K562 (cell line): Measurements from ENCODE around the gene PCNX3. TPM values are rescaled to one million over a fixed set of nuclear protein-coding genes. Genes with fewer than 3 reads are reported as not detected.

Source experiments
- ATAC-seq: fragments of 200-7000 bp; cut with Tn5 transposase; 3 replicates; pipeline ENCODE4 v1.9.1; 2020; ENCODE audit warnings: moderate library complexity
- BruUV-seq: library from RNA; stranded (reverse); fragments of 400-500 nt; replicated peaks from 2 replicates; lab custom pipeline; 2021; lab: Mats Ljungman, UMichigan
- CTCF ChIA-PET: fragments of 300-600 bp; formaldehyde crosslinking; extraction: SDS; loops from one replicate; lab custom pipeline; 2021; ENCODE audit warnings: low intra/inter-chr PET ratio; lab: Yijun Ruan, JAX
- POLR2A ChIA-PET: fragments of 300-600, 350-650 bp; sonication (Branson Sonifier 250); formaldehyde crosslinking; extraction: SDS; loops from one replicate; lab custom pipeline; 2021; ENCODE audit warnings: antibody characterized with exemption, inconsistent platforms; lab: Yijun Ruan, JAX
- DNase-seq, 4 experiments: peaks; one replicate each; pipeline versions ENCODE4 v3.0.0 to v3.0.0-alpha.2; 2011 to 2018; ENCODE audit warnings: low spot score in 3 of 4, mixed read lengths in 3 of 4; ENCODE audit errors: extremely low read depth in 1 of 4
- FAIRE-seq: peaks from 2 replicates; lab custom pipeline; 2011; peaks lifted over from hg19 to GRCh38; lab: Jason Lieb, UNC
- H2AFZ ChIP-seq: 2 replicates; pipeline ENCODE4 v1.6.0; 2011; ENCODE audit warnings: low read depth, low read length, control low read depth, inconsistent platforms
- H3K27ac ChIP-seq: fragments of 200-600 bp; 3 replicates; pipeline ENCODE4 v1.8.0; 2011; ENCODE audit warnings: low read depth, mild to moderate bottlenecking, control low read depth, inconsistent platforms, low read length, moderate library complexity, mixed read lengths; ENCODE audit errors: extremely low read depth
- H3K27me3 ChIP-seq, 2 experiments: fragments of 300-600 bp in 1 of 2; 2 replicates in 1 of 2; 3 replicates in 1 of 2; pipeline versions ENCODE4 v1.6.0 to v1.8.0; 2011; ENCODE audit warnings: inconsistent platforms in 2 of 2, low read length in 2 of 2, mild to moderate bottlenecking in 1 of 2, mixed read lengths in 1 of 2, moderate library complexity in 1 of 2; ENCODE audit not compliant: control insufficient read depth in 2 of 2, insufficient read depth in 2 of 2
- H3K36me3 ChIP-seq: fragments of 300-600 bp; 3 replicates; pipeline ENCODE4 v1.8.0; 2011; ENCODE audit warnings: mild to moderate bottlenecking, low read length, inconsistent platforms; ENCODE audit not compliant: control insufficient read depth, insufficient read depth
- H3K4me1 ChIP-seq, 2 experiments: fragments of 200-600 bp in 1 of 2; replicated peaks in 1 of 2; 2 replicates in 1 of 2; 3 replicates in 1 of 2; pipeline versions ENCODE4 v1.5.1 to v1.8.0; 2011; ENCODE audit warnings: inconsistent platforms in 2 of 2, low read length in 2 of 2, mild to moderate bottlenecking in 1 of 2, mixed read lengths in 1 of 2, moderate library complexity in 1 of 2; ENCODE audit not compliant: control insufficient read depth in 2 of 2, insufficient read depth in 2 of 2
- H3K4me2 ChIP-seq: 2 replicates; pipeline ENCODE4 v1.6.1; 2011; ENCODE audit warnings: low read length, control low read depth, inconsistent platforms, mixed read lengths; ENCODE audit not compliant: insufficient read depth
- H3K4me3 ChIP-seq: fragments of 200-600 bp; sonication (generic), shearing (Covaris generic); 2 replicates; pipeline ENCODE4 v1.5.1; 2016; ENCODE audit warnings: control low read depth, inconsistent platforms
- H3K79me2 ChIP-seq: fragments of 200-600 bp; 3 replicates; pipeline ENCODE4 v1.8.0; 2011; ENCODE audit warnings: low read length, inconsistent platforms; ENCODE audit not compliant: control insufficient read depth, insufficient read depth
- H3K9ac ChIP-seq, 2 experiments: 2 replicates each; pipeline versions ENCODE4 v1.6.0 to v1.6.1; 2011; ENCODE audit warnings: low read depth in 2 of 2, low read length in 2 of 2, control low read depth in 1 of 2, inconsistent platforms in 1 of 2, mild to moderate bottlenecking in 1 of 2, mixed read lengths in 1 of 2; ENCODE audit not compliant: insufficient read depth in 1 of 2
- H3K9me1 ChIP-seq: one replicate; pipeline ENCODE4 v1.6.0; 2011; ENCODE audit warnings: inconsistent platforms, mild to moderate bottlenecking, low read length, moderate library complexity; ENCODE audit not compliant: control insufficient read depth, insufficient read depth
- H3K9me3 ChIP-seq: replicated peaks from 2 replicates; pipeline ENCODE4 v1.5.1; 2011; ENCODE audit warnings: low read depth, low read length, inconsistent platforms; ENCODE audit not compliant: control insufficient read depth, insufficient read depth
- H4K20me1 ChIP-seq: replicated peaks from 2 replicates; pipeline ENCODE4 v1.6.1; 2011; ENCODE audit warnings: low read length, inconsistent platforms, mixed read lengths; ENCODE audit not compliant: control insufficient read depth, insufficient read depth
- DEAF1 ChIP-seq: fragments of 450-650 bp; formaldehyde crosslinking; IDR thresholded peaks from 2 replicates; pipeline ENCODE4 v1.4.0; 2020; ENCODE audit warnings: mild to moderate bottlenecking, moderate library complexity
- RNF2 ChIP-seq: sonication (generic); IDR thresholded peaks from 2 replicates; pipeline ENCODE4 v1.6.1; 2016
- WHSC1 ChIP-seq: IDR thresholded peaks from one replicate; pipeline ENCODE4 v1.6.1; 2012; ENCODE audit warnings: low read length, control low read depth, inconsistent platforms
- WGBS: fragments of 100-300 bp; shearing (Covaris generic); methylation state at CpG from one replicate; pipeline ENCODE4 v1.1.6; 2016; ENCODE audit warnings: low coverage, mixed read lengths; ENCODE audit not compliant: insufficient coverage; ENCODE audit errors: missing lambda C conversion rate; 5-methylcytosine and 5-hydroxymethylcytosine counted together
- in situ Hi-C: fragments of 300-500 bp; cut with MboI; formaldehyde crosslinking; loops from 4 replicates; pipeline ENCODE4 v1.15.0; 2018; ENCODE audit warnings: inconsistent platforms, mixed read lengths
- intact Hi-C: fragments of 100-400 bp; cut with micrococcal nuclease; formaldehyde crosslinking; loops from 2 replicates; pipeline ENCODE4 v1.14.2; 2022
- microRNA-seq: library from miRNA; unstranded; fragments of <30 nt; microRNA quantifications from one replicate; pipeline ENCODE4, GENCODE V29; 2018; ENCODE audit warnings: borderline microRNAs expressed
- polyA plus RNA-seq, 8 experiments: library from polyadenylated mRNA; depleted of rRNA in 4 of 8; stranded (reverse) in 5 of 8; unstranded in 3 of 8; fragments of >200 nt; fragmentation: Nextera tagmentation in 2 of 8; fragmentation: Illumina TruSeq in 1 of 8; extraction: Ambion mirVana in 2 of 8; extraction: Trizol in 1 of 8; gene quantifications; 2 replicates each; pipeline versions ENCODE4 v1.2.1 to v1.2.3, GENCODE V29; 2011 to 2014; ENCODE audit warnings: inconsistent platforms in 1 of 8, missing spikeins in 1 of 8
- small RNA-seq: library from RNA; depleted of rRNA; stranded (forward); fragments of <200 nt; gene quantifications from one replicate; pipeline ENCODE3, GENCODE V24; 2014
- total RNA-seq, 7 experiments: library from RNA; depleted of rRNA in 6 of 7; stranded (reverse); fragments of >200 nt in 6 of 7; fragmentation: Illumina TruSeq in 2 of 7; extraction: Trizol in 2 of 7; gene quantifications; 2 replicates each; pipeline versions ENCODE4 v1.2.1 to v1.2.3, GENCODE V29; 2011 to 2021; ENCODE audit warnings: low replicate concordance in 1 of 7

The PCNX3 gene
- total and polyA plus RNA-seq, 9 of the 15 experiments (the other 6 are each of a cell fraction or from before 2014, with no cell fraction given), result 0.11 to 47.8 (median 12.8) TPM

DNA sequence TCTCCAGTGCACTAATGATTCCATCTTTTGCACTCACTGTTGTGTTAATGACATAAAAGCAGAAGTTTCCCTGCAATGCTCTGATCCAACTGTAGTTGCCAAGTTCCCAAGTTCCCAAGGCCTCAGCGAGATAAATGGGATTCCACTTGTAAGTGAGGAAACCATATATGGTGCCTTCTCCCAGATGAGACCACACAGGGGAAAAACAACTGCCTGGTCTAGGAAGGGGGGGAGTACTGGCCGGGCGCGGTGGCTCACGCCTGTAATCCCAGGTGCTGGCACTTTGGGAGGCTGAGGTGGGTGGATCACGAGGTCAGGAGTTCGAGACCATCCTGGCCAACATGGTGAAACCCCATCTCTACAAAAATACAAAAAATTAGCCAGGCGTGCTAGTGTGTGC lies 70.4 kb downstream of the PCNX3 start:
- no peak for DNase-seq
- FAIRE-seq, result no peak
- no peaks in the 10 kb centered on the region; a peak in 1 of 5 replicates for H3K27me3 ChIP-seq
- 56% methylated on average over 8 of the region's 8 CpGs for WGBS
- intact Hi-C loops (no loop called here), in situ Hi-C loops (no loop called here)
- TF ChIP-seq RNF2, result no peak
- TF ChIP-seq DEAF1 (CRISPR knock-in tag), result no peak
- no peak for TF ChIP-seq WHSC1
- H3K36me3 ChIP-seq, result no peaks in the 10 kb centered on the region
- H3K9ac ChIP-seq, result no peak overlapping the region
- ATAC-seq, result no peak
- no TSS peak for BruUV-seq
- H3K9me1 ChIP-seq, result no peaks in the 10 kb centered on the region
- ChIA-PET POLR2A (no interaction called here), CTCF (no interaction called here)
- no peaks in the 10 kb centered on the region for H3K79me2 ChIP-seq
- H3K27ac ChIP-seq, result no peak overlapping the region
- H4K20me1 ChIP-seq, result no peaks in the 10 kb centered on the region
- no peak overlapping the region for H3K4me3 ChIP-seq
- H3K4me2 ChIP-seq, result no peak overlapping the region
- no peaks in the 10 kb centered on the region for H3K9me3 ChIP-seq
- H2AFZ ChIP-seq, result no peak overlapping the region
- H3K4me1 ChIP-seq, result no peaks in the 10 kb centered on the region; a peak in 1 of 5 replicates

Small RNA genes lying within 50 kb of the gene (microRNA-seq; reads per million reads assigned to microRNA genes)
- gene MIR4489 (not detected), gene MIR4690 (0.27 reads per million)

Small RNA genes lying within 50 kb of the gene (small RNA-seq; reads per million reads assigned to genes)
- not detected for gene MIR4489
- gene MIR4690, result 0.26 reads per million

Other genes with a start within 250 kb of the PCNX3 start
Only the 7 nearest of the 20 such genes appear.
- 129 and 153 TPM in 2 replicates for gene ZNRD2, start 45.3 kb upstream of the PCNX3 start, total RNA-seq (2014; rRNA removed)
- 8.5 and 13.4 TPM in 2 replicates for gene ZNRD2, start 45.3 kb upstream of the PCNX3 start, total RNA-seq (2014; rRNA removed; fragmentation: Illumina TruSeq; extraction: Trizol)
- 60.4 and 61.8 TPM in 2 replicates for gene ZNRD2, start 45.3 kb upstream of the PCNX3 start, total RNA-seq (2015; rRNA removed; fragmentation: Illumina TruSeq; extraction: Trizol)
- 106 and 114 TPM in 2 replicates for gene ZNRD2, start 45.3 kb upstream of the PCNX3 start, total RNA-seq (2021)
- 40.4 and 51.9 TPM in 2 replicates for gene ZNRD2, start 45.3 kb upstream of the PCNX3 start, polyA plus RNA-seq (2011; rRNA removed)
- 16.6 and 77.3 TPM in 2 replicates for gene ZNRD2, start 45.3 kb upstream of the PCNX3 start, polyA plus RNA-seq (2014; fragmentation: Illumina TruSeq; extraction: Trizol)
- 10 to 100 TPM; 35.6 to 66.3 TPM for gene ZNRD2, start 45.3 kb upstream of the PCNX3 start, polyA plus RNA-seq (2014; fragmentation: Nextera tagmentation; extraction: Ambion mirVana)
- gene ZNRD2, start 45.3 kb upstream of the PCNX3 start, polyA plus RNA-seq (2014; rRNA removed), result 123 and 130 TPM in 2 replicates
- gene FAM89B, start 43.2 kb upstream of the PCNX3 start, total RNA-seq (2014; rRNA removed), result 26.1 and 36.0 TPM in 2 replicates
- 3.2 and 4.2 TPM in 2 replicates for gene FAM89B, start 43.2 kb upstream of the PCNX3 start, total RNA-seq (2014; rRNA removed; fragmentation: Illumina TruSeq; extraction: Trizol)
- 12.3 and 12.6 TPM in 2 replicates for gene FAM89B, start 43.2 kb upstream of the PCNX3 start, total RNA-seq (2015; rRNA removed; fragmentation: Illumina TruSeq; extraction: Trizol)
- gene FAM89B, start 43.2 kb upstream of the PCNX3 start, total RNA-seq (2021), result 24.2 and 26.9 TPM in 2 replicates
- gene FAM89B, start 43.2 kb upstream of the PCNX3 start, polyA plus RNA-seq (2011; rRNA removed), result 9.7 and 12.3 TPM in 2 replicates
- 11.9 and 21.9 TPM in 2 replicates for gene FAM89B, start 43.2 kb upstream of the PCNX3 start, polyA plus RNA-seq (2014; fragmentation: Illumina TruSeq; extraction: Trizol)
- gene FAM89B, start 43.2 kb upstream of the PCNX3 start, polyA plus RNA-seq (2014; fragmentation: Nextera tagmentation; extraction: Ambion mirVana), result under 1 TPM; 0.32 to 0.83 TPM
- 27.6 and 33.4 TPM in 2 replicates for gene FAM89B, start 43.2 kb upstream of the PCNX3 start, polyA plus RNA-seq (2014; rRNA removed)
- gene EHBP1L1, start 39.7 kb upstream of the PCNX3 start, total RNA-seq (2014; rRNA removed), result 80.6 and 98.7 TPM in 2 replicates
- gene EHBP1L1, start 39.7 kb upstream of the PCNX3 start, total RNA-seq (2014; rRNA removed; fragmentation: Illumina TruSeq; extraction: Trizol), result 24.2 and 28.8 TPM in 2 replicates
- 26.3 and 29.2 TPM in 2 replicates for gene EHBP1L1, start 39.7 kb upstream of the PCNX3 start, total RNA-seq (2015; rRNA removed; fragmentation: Illumina TruSeq; extraction: Trizol)
- 60.9 and 87.1 TPM in 2 replicates for gene EHBP1L1, start 39.7 kb upstream of the PCNX3 start, total RNA-seq (2021)
- 19.2 and 29.8 TPM in 2 replicates for gene EHBP1L1, start 39.7 kb upstream of the PCNX3 start, polyA plus RNA-seq (2011; rRNA removed)
- 36.9 and 50.9 TPM in 2 replicates for gene EHBP1L1, start 39.7 kb upstream of the PCNX3 start, polyA plus RNA-seq (2014; fragmentation: Illumina TruSeq; extraction: Trizol)
- gene EHBP1L1, start 39.7 kb upstream of the PCNX3 start, polyA plus RNA-seq (2014; fragmentation: Nextera tagmentation; extraction: Ambion mirVana), result under 1 TPM; 0.03 to 0.38 TPM
- gene EHBP1L1, start 39.7 kb upstream of the PCNX3 start, polyA plus RNA-seq (2014; rRNA removed), result 56.4 and 61.3 TPM in 2 replicates
- not detected in 2 replicates for gene KCNK7, start 20.0 kb upstream of the PCNX3 start, total RNA-seq (2014; rRNA removed)
- gene KCNK7, start 20.0 kb upstream of the PCNX3 start, total RNA-seq (2014; rRNA removed; fragmentation: Illumina TruSeq; extraction: Trizol), result not detected in 2 replicates
- not detected in 2 replicates for gene KCNK7, start 20.0 kb upstream of the PCNX3 start, total RNA-seq (2015; rRNA removed; fragmentation: Illumina TruSeq; extraction: Trizol)
- gene KCNK7, start 20.0 kb upstream of the PCNX3 start, total RNA-seq (2021), result 0.40 TPM in 1 of 2 replicates, not detected in the other
- gene KCNK7, start 20.0 kb upstream of the PCNX3 start, polyA plus RNA-seq (2011; rRNA removed), result not detected in 2 replicates
- not detected in 2 replicates for gene KCNK7, start 20.0 kb upstream of the PCNX3 start, polyA plus RNA-seq (2014; fragmentation: Illumina TruSeq; extraction: Trizol)
- gene KCNK7, start 20.0 kb upstream of the PCNX3 start, polyA plus RNA-seq (2014; fragmentation: Nextera tagmentation; extraction: Ambion mirVana), result not detected
- 0.07 TPM in 1 of 2 replicates, not detected in the other for gene KCNK7, start 20.0 kb upstream of the PCNX3 start, polyA plus RNA-seq (2014; rRNA removed)
- 28.7 and 39.9 TPM in 2 replicates for gene MAP3K11, start 1.6 kb upstream of the PCNX3 start, total RNA-seq (2014; rRNA removed)
- gene MAP3K11, start 1.6 kb upstream of the PCNX3 start, total RNA-seq (2014; rRNA removed; fragmentation: Illumina TruSeq; extraction: Trizol), result 5.4 and 9.0 TPM in 2 replicates
- 18.2 and 20.5 TPM in 2 replicates for gene MAP3K11, start 1.6 kb upstream of the PCNX3 start, total RNA-seq (2015; rRNA removed; fragmentation: Illumina TruSeq; extraction: Trizol)
- gene MAP3K11, start 1.6 kb upstream of the PCNX3 start, total RNA-seq (2021), result 42.7 and 47.7 TPM in 2 replicates
- 13.1 and 18.0 TPM in 2 replicates for gene MAP3K11, start 1.6 kb upstream of the PCNX3 start, polyA plus RNA-seq (2011; rRNA removed)
- 12.2 and 23.0 TPM in 2 replicates for gene MAP3K11, start 1.6 kb upstream of the PCNX3 start, polyA plus RNA-seq (2014; fragmentation: Illumina TruSeq; extraction: Trizol)
- 1 to 10 TPM in 1 of 2 experiments, under 1 TPM in 1; 0.77 to 1.6 TPM for gene MAP3K11, start 1.6 kb upstream of the PCNX3 start, polyA plus RNA-seq (2014; fragmentation: Nextera tagmentation; extraction: Ambion mirVana)
- gene MAP3K11, start 1.6 kb upstream of the PCNX3 start, polyA plus RNA-seq (2014; rRNA removed), result 25.0 and 31.6 TPM in 2 replicates
- gene SIPA1, start 22.3 kb downstream of the PCNX3 start, total RNA-seq (2014; rRNA removed), result 45.7 and 56.0 TPM in 2 replicates
- gene SIPA1, start 22.3 kb downstream of the PCNX3 start, total RNA-seq (2014; rRNA removed; fragmentation: Illumina TruSeq; extraction: Trizol), result 12.4 and 14.2 TPM in 2 replicates
- 28.3 and 29.2 TPM in 2 replicates for gene SIPA1, start 22.3 kb downstream of the PCNX3 start, total RNA-seq (2015; rRNA removed; fragmentation: Illumina TruSeq; extraction: Trizol)
- 83.1 and 85.8 TPM in 2 replicates for gene SIPA1, start 22.3 kb downstream of the PCNX3 start, total RNA-seq (2021)
- 16.8 and 31.3 TPM in 2 replicates for gene SIPA1, start 22.3 kb downstream of the PCNX3 start, polyA plus RNA-seq (2011; rRNA removed)
- 15.5 and 30.0 TPM in 2 replicates for gene SIPA1, start 22.3 kb downstream of the PCNX3 start, polyA plus RNA-seq (2014; fragmentation: Illumina TruSeq; extraction: Trizol)
- gene SIPA1, start 22.3 kb downstream of the PCNX3 start, polyA plus RNA-seq (2014; fragmentation: Nextera tagmentation; extraction: Ambion mirVana), result 1 to 10 TPM in 1 of 2 experiments, under 1 TPM in 1; 0.25 to 1.4 TPM
- gene SIPA1, start 22.3 kb downstream of the PCNX3 start, polyA plus RNA-seq (2014; rRNA removed), result 34.7 and 37.2 TPM in 2 replicates
- 33.4 and 37.6 TPM in 2 replicates for gene RELA, start 47.1 kb downstream of the PCNX3 start, total RNA-seq (2014; rRNA removed)
- 13.6 and 14.2 TPM in 2 replicates for gene RELA, start 47.1 kb downstream of the PCNX3 start, total RNA-seq (2014; rRNA removed; fragmentation: Illumina TruSeq; extraction: Trizol)
- gene RELA, start 47.1 kb downstream of the PCNX3 start, total RNA-seq (2015; rRNA removed; fragmentation: Illumina TruSeq; extraction: Trizol), result 20.6 and 21.0 TPM in 2 replicates
- gene RELA, start 47.1 kb downstream of the PCNX3 start, total RNA-seq (2021), result 52.2 and 62.0 TPM in 2 replicates
- gene RELA, start 47.1 kb downstream of the PCNX3 start, polyA plus RNA-seq (2011; rRNA removed), result 17.0 and 30.8 TPM in 2 replicates
- 46.8 and 67.4 TPM in 2 replicates for gene RELA, start 47.1 kb downstream of the PCNX3 start, polyA plus RNA-seq (2014; fragmentation: Illumina TruSeq; extraction: Trizol)
- gene RELA, start 47.1 kb downstream of the PCNX3 start, polyA plus RNA-seq (2014; fragmentation: Nextera tagmentation; extraction: Ambion mirVana), result 1 to 10 TPM; 6.0 to 6.4 TPM
- 30.1 and 31.1 TPM in 2 replicates for gene RELA, start 47.1 kb downstream of the PCNX3 start, polyA plus RNA-seq (2014; rRNA removed)